ENCODE results near the gene SSTR4.

DNA sequence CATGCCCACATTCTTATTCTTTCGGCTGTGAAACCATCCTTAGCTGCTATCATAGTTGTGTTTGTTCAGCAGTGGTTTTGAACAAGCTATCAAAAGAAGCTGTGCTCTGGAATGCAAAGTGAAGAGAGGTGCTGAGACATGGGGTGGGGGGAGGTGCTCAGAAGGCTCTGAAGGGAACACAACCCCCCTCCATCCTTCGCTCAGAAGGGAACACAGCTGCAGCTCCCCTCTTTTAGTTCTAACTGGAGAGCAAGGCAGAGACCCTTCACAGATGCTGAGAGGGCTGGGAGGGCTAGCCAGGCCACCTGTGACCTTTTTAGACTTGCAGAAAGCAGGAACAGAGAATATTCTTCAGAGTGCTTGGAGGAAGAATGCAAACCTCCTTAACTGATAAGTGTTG, 17.6 kb upstream of the SSTR4 start:
- TF ChIP-seq, protein P1, sequence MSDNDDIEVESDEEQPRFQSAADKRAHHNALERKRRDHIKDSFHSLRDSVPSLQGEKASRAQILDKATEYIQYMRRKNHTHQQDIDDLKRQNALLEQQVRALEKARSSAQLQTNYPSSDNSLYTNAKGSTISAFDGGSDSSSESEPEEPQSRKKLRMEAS (CRISPR knock-in tag; IDR thresholded peaks at IDR 0.05): no peak
- TF ChIP-seq, protein P2, sequence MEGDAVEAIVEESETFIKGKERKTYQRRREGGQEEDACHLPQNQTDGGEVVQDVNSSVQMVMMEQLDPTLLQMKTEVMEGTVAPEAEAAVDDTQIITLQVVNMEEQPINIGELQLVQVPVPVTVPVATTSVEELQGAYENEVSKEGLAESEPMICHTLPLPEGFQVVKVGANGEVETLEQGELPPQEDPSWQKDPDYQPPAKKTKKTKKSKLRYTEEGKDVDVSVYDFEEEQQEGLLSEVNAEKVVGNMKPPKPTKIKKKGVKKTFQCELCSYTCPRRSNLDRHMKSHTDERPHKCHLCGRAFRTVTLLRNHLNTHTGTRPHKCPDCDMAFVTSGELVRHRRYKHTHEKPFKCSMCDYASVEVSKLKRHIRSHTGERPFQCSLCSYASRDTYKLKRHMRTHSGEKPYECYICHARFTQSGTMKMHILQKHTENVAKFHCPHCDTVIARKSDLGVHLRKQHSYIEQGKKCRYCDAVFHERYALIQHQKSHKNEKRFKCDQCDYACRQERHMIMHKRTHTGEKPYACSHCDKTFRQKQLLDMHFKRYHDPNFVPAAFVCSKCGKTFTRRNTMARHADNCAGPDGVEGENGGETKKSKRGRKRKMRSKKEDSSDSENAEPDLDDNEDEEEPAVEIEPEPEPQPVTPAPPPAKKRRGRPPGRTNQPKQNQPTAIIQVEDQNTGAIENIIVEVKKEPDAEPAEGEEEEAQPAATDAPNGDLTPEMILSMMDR (IDR thresholded peaks at IDR 0.05): no peak
- TF ChIP-seq NFYB (CRISPR knock-in tag; conservative IDR thresholded peaks at IDR 0.05; ENCODE audit: low read depth): no peak
- no peak for TF ChIP-seq KAT7 (CRISPR knock-in tag; IDR thresholded peaks at IDR 0.05; ENCODE audit: borderline replicate concordance)

Measured in WTC11 (cell line).